Testis (tissue), 3 donors: ENCODE results near the gene OSM. TPM values are rescaled to one million over a fixed set of nuclear protein-coding genes. Genes with fewer than 3 reads are reported as not detected.
A peak's percentile ranks its signal among the peaks of the same experiment; 100 is the strongest.

Experiments used
- DNase-seq: peaks from one replicate; pipeline ENCODE4 v3.0.0-alpha.2; 2019
- H3K27ac ChIP-seq, 2 donors: fragments of 200-600 bp; sonication (generic); one replicate each; pipeline ENCODE4 v1.5.1; 2019
- H3K27me3 ChIP-seq: fragments of 200-600 bp; sonication (generic); one replicate; pipeline ENCODE4 v1.5.1; 2019
- H3K36me3 ChIP-seq: fragments of 200-600 bp; sonication (generic); one replicate; pipeline ENCODE4 v1.5.1; 2017; ENCODE audit warnings: low read depth; ENCODE audit errors: missing control alignments
- H3K4me1 ChIP-seq: fragments of 200-600 bp; sonication (generic); one replicate; pipeline ENCODE4 v1.5.1; 2019
- H3K4me3 ChIP-seq, 2 donors: fragments of 200-600 bp; sonication (generic); one replicate each; pipeline ENCODE4 v1.5.1; 2017 to 2019
- H3K9me3 ChIP-seq: fragments of 200-600 bp; sonication (generic); one replicate; pipeline ENCODE4 v1.5.1; 2017
- CTCF ChIP-seq, 3 experiments: fragments of 450-650 bp in 2 of 3; fragments of 200-600 bp in 1 of 3; sonication (generic) in 1 of 3; IDR thresholded peaks; one replicate each; pipeline ENCODE4 v1.5.1; 2016 to 2019; ENCODE audit warnings: antibody characterized with exemption in 3 of 3, mild to moderate bottlenecking in 2 of 3, moderate library complexity in 1 of 3
- POLR2A ChIP-seq: fragments of 450-650 bp; IDR thresholded peaks from one replicate; pipeline ENCODE4 v1.6.1; 2017; ENCODE audit warnings: antibody characterized with exemption, mild to moderate bottlenecking, moderate library complexity
- WGBS, 2 donors: methylation state at CpG; one replicate each; pipeline ENCODE4 v1.1.5; 2018; 5-methylcytosine and 5-hydroxymethylcytosine counted together
- intact Hi-C: fragments of 100-400 bp; cut with DNase I; formaldehyde crosslinking; loops from one replicate; pipeline ENCODE4 v1.15.1; 2023; ENCODE audit warnings: low total_unique reads
- polyA plus RNA-seq: library from polyadenylated mRNA; stranded (reverse); fragments of 350-450 nt; fragmentation: Illumina TruSeq; extraction: RNeasy Lipid Tissue Mini Kit (QIAGEN cat#74804); gene quantifications from one replicate; pipeline ENCODE4 v1.2.3, GENCODE V29; 2014; ENCODE audit warnings: low read depth, low replicate concordance; ENCODE audit not compliant: insufficient read depth
- total RNA-seq, 2 donors: library from RNA; depleted of rRNA; stranded (reverse); fragments of >200 nt; gene quantifications; one replicate each; pipeline ENCODE4 v1.2.3, GENCODE V29; 2016

Gene OSM
- total and polyA plus RNA-seq, 3 donors from 2014 or later = 0.69 to 1.6 TPM; not detected in 1

- Histone ChIP-seq H3K36me3 (no peaks in the 10 kb centered on the region), H3K4me1 (peaks cover 15% of the 10 kb centered on the region), H3K4me3 (no peak overlapping the region), H3K27me3 (no peaks in the 10 kb centered on the region), H3K9me3 (no peaks in the 10 kb centered on the region), H3K27ac (no peak overlapping the region)
- TF ChIP-seq CTCF (IDR thresholded peaks at IDR 0.05) = no peak
- no peak for TF ChIP-seq POLR2A
- no peak for DNase-seq
- intact Hi-C loops = no loop called here
- WGBS, 2 donors = 44 to 81% methylated on average over 2 to 7 of the region's 7 CpGs
These were observed 28.9 kb upstream of the OSM start for GRCh38 chr22:30295576-30295975.

- DNase-seq = no peak
- H3K36me3 ChIP-seq = no peaks in the 10 kb centered on the region
- WGBS, 2 donors = 95% methylated on average over 11 of the region's 11 CpGs; no CpG with 5 or more reads in 1 of the 2 donors
- no peaks in the 10 kb centered on the region for H3K9me3 ChIP-seq
- intact Hi-C loops = no loop called here
- H3K27ac ChIP-seq = no peak overlapping the region
- H3K27me3 ChIP-seq = no peaks in the 10 kb centered on the region
- TF ChIP-seq CTCF (IDR thresholded peaks at IDR 0.05) = no peak
- no peak for TF ChIP-seq POLR2A
- no peak overlapping the region for H3K4me3 ChIP-seq
- peaks cover 21% of the 10 kb centered on the region for H3K4me1 ChIP-seq
These were observed 28.2 kb upstream of the OSM start for GRCh38 chr22:30294830-30295229.

- WGBS, 2 donors = 89 to 91% methylated on average over 2 to 9 of the region's 9 CpGs
- Histone ChIP-seq H3K36me3 (no peaks in the 10 kb centered on the region), H3K27ac (peak overlapping the region in 1 of 2 donors; percentile 11), H3K9me3 (no peaks in the 10 kb centered on the region), H3K4me3 (no peak overlapping the region), H3K4me1 (peaks cover 21% of the 10 kb centered on the region), H3K27me3 (no peaks in the 10 kb centered on the region)
- no peak for DNase-seq
- TF ChIP-seq CTCF (IDR thresholded peaks at IDR 0.05) (no peak), POLR2A (no peak)
- intact Hi-C loops = no loop called here
These were observed 27.4 kb upstream of the OSM start for GRCh38 chr22:30294066-30294465.

GRCh38 chr22:30293026-30293425, 26.4 kb upstream of the OSM start:
- H3K27ac ChIP-seq = no peak overlapping the region
- peaks cover 29% of the 10 kb centered on the region for H3K4me1 ChIP-seq
- H3K36me3 ChIP-seq = no peaks in the 10 kb centered on the region
- intact Hi-C loops = no loop called here
- no peak overlapping the region for H3K4me3 ChIP-seq
- 84 to 88% methylated on average over 7 of the region's 7 CpGs for WGBS, 2 donors
- no peaks in the 10 kb centered on the region for H3K27me3 ChIP-seq
- no peaks in the 10 kb centered on the region for H3K9me3 ChIP-seq
- TF ChIP-seq CTCF (IDR thresholded peaks at IDR 0.05) = no peak
- no peak for TF ChIP-seq POLR2A
- no peak for DNase-seq

- peak overlapping the region; percentile 82 to 85 for H3K27ac ChIP-seq
- H3K36me3 ChIP-seq = no peaks in the 10 kb centered on the region
- WGBS, 2 donors = 90 to 97% methylated on average over 15 to 18 of the region's 18 CpGs
These were observed 25.7 kb upstream of the OSM start for GRCh38 chr22:30292069-30292970.

More at GRCh38 chr22:30292069-30292970, 25.7 kb upstream of the OSM start:
- TF ChIP-seq POLR2A (no peak), CTCF (IDR thresholded peaks at IDR 0.05) (no peak)
- Histone ChIP-seq H3K9me3 (no peaks in the 10 kb centered on the region), H3K27me3 (no peaks in the 10 kb centered on the region), H3K4me3 (no peak overlapping the region), H3K4me1 (peaks cover 35% of the 10 kb centered on the region)
- DNase-seq = no peak
- intact Hi-C loops = no loop called here
